GM23338 (cell line): ENCODE results near the gene NDST3. TPM values are rescaled to one million over a fixed set of nuclear protein-coding genes. Genes with fewer than 3 reads are reported as not detected.

Source experiments
- ATAC-seq: fragments of 200-7000 bp; cut with Tn5 transposase; 3 replicates; pipeline ENCODE4 v1.9.1; 2020
- DNase-seq: peaks from one replicate; pipeline ENCODE4 v3.0.0-alpha.2; 2015; ENCODE audit warnings: low spot score
- H2AFZ ChIP-seq: fragments of 200-600 bp; sonication (generic); 2 replicates; pipeline ENCODE4 v1.8.0; 2016; ENCODE audit warnings: antibody characterized with exemption, mild to moderate bottlenecking, moderate library complexity
- H3F3A ChIP-seq: fragments of 200-600 bp; sonication (generic); replicated peaks from 2 replicates; pipeline ENCODE4 v1.8.0; 2017; ENCODE audit warnings: antibody characterized with exemption, mixed run types, low read depth
- H3K27ac ChIP-seq: fragments of 200-600 bp; sonication (generic); 2 replicates; pipeline ENCODE4 v1.6.1; 2016; ENCODE audit warnings: low read depth
- H3K27me3 ChIP-seq: fragments of 200-600 bp; sonication (generic); 2 replicates; pipeline ENCODE4 v1.8.0; 2016; ENCODE audit warnings: mild to moderate bottlenecking, mixed run types, moderate library complexity; ENCODE audit not compliant: insufficient read depth
- H3K36me3 ChIP-seq: fragments of 200-600 bp; sonication (generic); 2 replicates; pipeline ENCODE4 v1.8.0; 2016; ENCODE audit warnings: mild to moderate bottlenecking; ENCODE audit not compliant: insufficient read depth
- H3K4me1 ChIP-seq: fragments of 200-600 bp; sonication (generic); 2 replicates; pipeline ENCODE4 v1.8.0; 2016; ENCODE audit warnings: mild to moderate bottlenecking, moderate library complexity; ENCODE audit not compliant: insufficient read depth
- H3K4me2 ChIP-seq: fragments of 200-600 bp; sonication (generic); 2 replicates; pipeline ENCODE4 v1.7.1; 2017; ENCODE audit warnings: mixed run types
- H3K4me3 ChIP-seq: fragments of 200-600 bp; sonication (generic); 2 replicates; pipeline ENCODE4 v1.6.1; 2016; ENCODE audit warnings: mixed run types
- H3K79me2 ChIP-seq: fragments of 200-600 bp; sonication (generic); replicated peaks from 2 replicates; pipeline ENCODE4 v1.8.0; 2017; ENCODE audit warnings: mild to moderate bottlenecking; ENCODE audit not compliant: insufficient read depth
- H3K9me2 ChIP-seq: fragments of 200-600 bp; sonication (generic); 2 replicates; pipeline ENCODE4 v1.8.0; 2017; ENCODE audit not compliant: insufficient read depth
- H4K20me1 ChIP-seq: fragments of 200-600 bp; sonication (generic); replicated peaks from 2 replicates; pipeline ENCODE4 v1.8.0; 2017; ENCODE audit warnings: mild to moderate bottlenecking; ENCODE audit not compliant: insufficient read depth
- H3K27ac Mint-ChIP-seq: 2 replicates; pipeline ENCODE4 v1.8.0; 2020; ENCODE audit warnings: inconsistent platforms, mild to moderate bottlenecking, moderate library complexity, mixed read lengths
- H3K27me3 Mint-ChIP-seq: 3 replicates; pipeline ENCODE4 v1.8.0; 2022; ENCODE audit warnings: low read depth, mild to moderate bottlenecking, moderate library complexity, mixed read lengths, inconsistent platforms; ENCODE audit not compliant: insufficient read depth, poor library complexity
- H3K36me3 Mint-ChIP-seq: 3 replicates; pipeline ENCODE4 v1.8.0; 2021; ENCODE audit warnings: low read depth, mild to moderate bottlenecking, inconsistent platforms, moderate library complexity, mixed read lengths
- H3K4me1 Mint-ChIP-seq: 3 replicates; pipeline ENCODE4 v1.8.0; 2020; ENCODE audit warnings: mild to moderate bottlenecking, inconsistent platforms, mixed read lengths
- H3K4me3 Mint-ChIP-seq: 3 replicates; pipeline ENCODE4 v1.8.0; 2021; ENCODE audit warnings: moderate library complexity, mild to moderate bottlenecking, inconsistent platforms, mixed read lengths
- H3K9me3 Mint-ChIP-seq: 3 replicates; pipeline ENCODE4 v1.8.0; 2020; ENCODE audit warnings: moderate library complexity, mild to moderate bottlenecking, inconsistent platforms, mixed read lengths
- CREB1 ChIP-seq: fragments of 250-450 bp; sonication (Bioruptor Pico); IDR thresholded peaks from 2 replicates; pipeline ENCODE4 v1.5.0; 2020; ENCODE audit warnings: low read depth, mild to moderate bottlenecking, moderate library complexity
- NANOG ChIP-seq: IDR thresholded peaks from 2 replicates; pipeline ENCODE4 v1.6.1; 2016; ENCODE audit warnings: antibody characterized with exemption, borderline replicate concordance
- REST ChIP-seq: IDR thresholded peaks from one replicate; pipeline ENCODE4 v1.6.1; 2018; ENCODE audit warnings: antibody characterized with exemption; ENCODE audit not compliant: unreplicated experiment
- ZNF114 ChIP-seq: fragments of 250-450 bp; sonication (Bioruptor Pico); IDR thresholded peaks from 2 replicates; pipeline ENCODE4 v1.5.0; 2020; ENCODE audit warnings: mild to moderate bottlenecking, moderate library complexity
- ZNF331 ChIP-seq: fragments of 250-450 bp; sonication (Bioruptor Pico); IDR thresholded peaks from 2 replicates; pipeline ENCODE4 v1.5.0; 2020; ENCODE audit warnings: low read depth, mild to moderate bottlenecking, moderate library complexity
- polyA plus RNA-seq: library from polyadenylated mRNA; unstranded; fragments of >200 nt; fragmentation: Nextera tagmentation; extraction: Ambion mirVana; gene quantifications from 2 replicates; pipeline ENCODE4 v1.2.1, GENCODE V29; 2016
- total RNA-seq: library from RNA; depleted of rRNA; stranded (reverse); fragments of >200 nt; shearing (Covaris generic); gene quantifications from 2 replicates; pipeline ENCODE4 v1.2.3, GENCODE V29; 2014
- TF ChIP-seq, protein P1 (sequence below): IDR thresholded peaks from 2 replicates; pipeline ENCODE4 v1.6.1; 2016; ENCODE audit warnings: antibody characterized with exemption
- TF ChIP-seq, protein P2 (sequence below): fragments of 250-450 bp; sonication (Bioruptor Pico); IDR thresholded peaks from 2 replicates; pipeline ENCODE4 v1.5.0; 2020; ENCODE audit warnings: mild to moderate bottlenecking, moderate library complexity

NDST3 gene
- total and polyA plus RNA-seq, 2 experiments from 2014 or later, result 0.19 to 0.56 TPM

DNA sequence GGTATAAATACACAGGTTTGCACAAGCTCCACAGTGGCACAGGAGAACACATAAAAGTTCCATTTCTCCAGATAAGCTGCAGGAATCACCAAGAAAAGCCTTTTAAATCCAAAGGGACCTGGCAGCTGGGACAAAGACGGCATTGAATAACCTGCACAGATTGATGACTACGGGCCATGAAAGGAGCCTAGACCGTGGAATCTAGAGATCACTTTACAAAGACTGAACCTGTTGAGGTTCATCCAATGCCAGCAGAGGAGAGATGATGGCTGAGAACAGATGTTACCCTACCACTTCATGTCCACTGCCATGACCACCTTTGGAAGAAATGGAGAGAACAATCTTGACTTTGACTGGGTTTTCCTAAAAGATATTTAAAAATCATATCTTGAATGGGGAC is 229.8 kb downstream of the NDST3 start:
- Histone ChIP-seq H3K27ac (no peak overlapping the region), H3K4me2 (no peak overlapping the region), H3K4me3 (no peak overlapping the region), H3K4me1 (0 out of 2 replicates have a peak, but pooled peaks cover 5% of the 10 kb centered on the region), H3K9me2 (peaks cover 6% of the 10 kb centered on the region), H3K27me3 (peaks cover 5% of the 10 kb centered on the region; the same call in 1 of the 2 replicates), H3F3A (no peaks in the 10 kb centered on the region), H4K20me1 (no peaks in the 10 kb centered on the region), H3K36me3 (no peaks in the 10 kb centered on the region), H2AFZ (no peak overlapping the region), H3K79me2 (no peaks in the 10 kb centered on the region)
- TF ChIP-seq, protein P1, sequence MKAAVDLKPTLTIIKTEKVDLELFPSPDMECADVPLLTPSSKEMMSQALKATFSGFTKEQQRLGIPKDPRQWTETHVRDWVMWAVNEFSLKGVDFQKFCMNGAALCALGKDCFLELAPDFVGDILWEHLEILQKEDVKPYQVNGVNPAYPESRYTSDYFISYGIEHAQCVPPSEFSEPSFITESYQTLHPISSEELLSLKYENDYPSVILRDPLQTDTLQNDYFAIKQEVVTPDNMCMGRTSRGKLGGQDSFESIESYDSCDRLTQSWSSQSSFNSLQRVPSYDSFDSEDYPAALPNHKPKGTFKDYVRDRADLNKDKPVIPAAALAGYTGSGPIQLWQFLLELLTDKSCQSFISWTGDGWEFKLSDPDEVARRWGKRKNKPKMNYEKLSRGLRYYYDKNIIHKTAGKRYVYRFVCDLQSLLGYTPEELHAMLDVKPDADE, result no peak
- TF ChIP-seq REST (no peak), ZNF114 (no peak), NANOG (no peak), ZNF331 (CRISPR knock-in tag) (no peak)
- Mint-ChIP-seq H3K9me3 (no peaks in the 10 kb centered on the region), H3K4me1 (no peaks in the 10 kb centered on the region), H3K27me3 (peaks cover 9% of the 10 kb centered on the region), H3K27ac (no peak overlapping the region), H3K4me3 (no peak overlapping the region), H3K36me3 (no peaks in the 10 kb centered on the region)
- ATAC-seq (no peak), DNase-seq (no peak)

DNA sequence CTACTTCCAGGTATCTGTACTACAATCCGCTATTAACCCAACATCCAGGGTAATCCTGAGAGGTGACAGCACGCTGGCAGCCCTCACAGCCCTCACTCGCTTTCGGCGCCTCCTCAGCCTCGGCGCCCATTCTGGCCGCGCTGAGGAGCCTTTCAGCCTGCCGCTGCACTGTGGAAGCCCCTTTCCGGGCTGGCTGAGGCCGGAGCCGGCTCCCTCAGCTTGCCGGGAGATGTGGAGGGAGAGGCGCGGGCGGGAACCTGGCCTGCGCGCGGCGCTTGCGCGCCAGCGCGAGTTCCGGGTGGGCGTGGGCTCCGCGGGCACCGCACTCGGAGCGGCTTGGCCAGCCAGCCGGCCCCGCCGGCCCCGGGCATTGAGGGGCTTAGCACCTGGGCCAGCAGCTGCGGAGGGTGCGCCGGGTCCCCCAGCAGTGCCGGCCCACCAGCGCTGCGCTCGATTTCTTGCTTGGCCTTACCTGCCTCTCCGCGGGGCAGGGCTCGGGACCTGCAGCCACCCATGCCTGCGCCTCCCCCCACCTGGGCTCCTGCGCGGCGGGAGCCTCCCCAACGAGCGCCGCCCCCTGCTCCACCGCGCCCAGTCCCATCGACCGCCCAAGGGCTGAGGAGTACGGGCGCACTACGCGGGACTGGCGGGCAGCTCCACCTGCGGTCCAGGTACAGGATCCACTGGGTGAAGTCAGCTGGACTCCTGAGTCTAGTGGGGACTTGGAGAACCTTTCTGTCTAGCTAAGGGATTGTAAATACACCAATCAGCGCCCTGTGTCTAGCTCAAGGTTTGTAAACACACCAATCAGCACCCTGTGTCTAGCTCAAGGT is 231.2 kb downstream of the NDST3 start:
- Mint-ChIP-seq H3K27me3 (peaks cover 13% of the 10 kb centered on the region), H3K27ac (no peak overlapping the region), H3K9me3 (no peaks in the 10 kb centered on the region), H3K36me3 (no peaks in the 10 kb centered on the region), H3K4me1 (no peaks in the 10 kb centered on the region), H3K4me3 (peak overlapping the region; percentile 77)
- peak; percentile 60 for DNase-seq
- H3K9me2 ChIP-seq, result peaks cover 6% of the 10 kb centered on the region
- H3K79me2 ChIP-seq, result no peaks in the 10 kb centered on the region
- H3K27me3 ChIP-seq, result peaks cover 5% of the 10 kb centered on the region; the same call in 1 of the 2 replicates
- H3K36me3 ChIP-seq, result no peaks in the 10 kb centered on the region
- H3K27ac ChIP-seq, result no peak overlapping the region
- peak overlapping the region; percentile 97 for H2AFZ ChIP-seq
- peak overlapping the region; percentile 78 for H3K4me2 ChIP-seq
- no peaks in the 10 kb centered on the region for H3F3A ChIP-seq
- H3K4me3 ChIP-seq, result peak overlapping the region; percentile 62
- no peaks in the 10 kb centered on the region for H3K4me1 ChIP-seq
- ATAC-seq, result peak; percentile 86
- no peaks in the 10 kb centered on the region for H4K20me1 ChIP-seq
- TF ChIP-seq, protein P1, result 0 out of 2 replicates have a peak, but pooled peaks have one; percentile 16
- TF ChIP-seq, protein P2, sequence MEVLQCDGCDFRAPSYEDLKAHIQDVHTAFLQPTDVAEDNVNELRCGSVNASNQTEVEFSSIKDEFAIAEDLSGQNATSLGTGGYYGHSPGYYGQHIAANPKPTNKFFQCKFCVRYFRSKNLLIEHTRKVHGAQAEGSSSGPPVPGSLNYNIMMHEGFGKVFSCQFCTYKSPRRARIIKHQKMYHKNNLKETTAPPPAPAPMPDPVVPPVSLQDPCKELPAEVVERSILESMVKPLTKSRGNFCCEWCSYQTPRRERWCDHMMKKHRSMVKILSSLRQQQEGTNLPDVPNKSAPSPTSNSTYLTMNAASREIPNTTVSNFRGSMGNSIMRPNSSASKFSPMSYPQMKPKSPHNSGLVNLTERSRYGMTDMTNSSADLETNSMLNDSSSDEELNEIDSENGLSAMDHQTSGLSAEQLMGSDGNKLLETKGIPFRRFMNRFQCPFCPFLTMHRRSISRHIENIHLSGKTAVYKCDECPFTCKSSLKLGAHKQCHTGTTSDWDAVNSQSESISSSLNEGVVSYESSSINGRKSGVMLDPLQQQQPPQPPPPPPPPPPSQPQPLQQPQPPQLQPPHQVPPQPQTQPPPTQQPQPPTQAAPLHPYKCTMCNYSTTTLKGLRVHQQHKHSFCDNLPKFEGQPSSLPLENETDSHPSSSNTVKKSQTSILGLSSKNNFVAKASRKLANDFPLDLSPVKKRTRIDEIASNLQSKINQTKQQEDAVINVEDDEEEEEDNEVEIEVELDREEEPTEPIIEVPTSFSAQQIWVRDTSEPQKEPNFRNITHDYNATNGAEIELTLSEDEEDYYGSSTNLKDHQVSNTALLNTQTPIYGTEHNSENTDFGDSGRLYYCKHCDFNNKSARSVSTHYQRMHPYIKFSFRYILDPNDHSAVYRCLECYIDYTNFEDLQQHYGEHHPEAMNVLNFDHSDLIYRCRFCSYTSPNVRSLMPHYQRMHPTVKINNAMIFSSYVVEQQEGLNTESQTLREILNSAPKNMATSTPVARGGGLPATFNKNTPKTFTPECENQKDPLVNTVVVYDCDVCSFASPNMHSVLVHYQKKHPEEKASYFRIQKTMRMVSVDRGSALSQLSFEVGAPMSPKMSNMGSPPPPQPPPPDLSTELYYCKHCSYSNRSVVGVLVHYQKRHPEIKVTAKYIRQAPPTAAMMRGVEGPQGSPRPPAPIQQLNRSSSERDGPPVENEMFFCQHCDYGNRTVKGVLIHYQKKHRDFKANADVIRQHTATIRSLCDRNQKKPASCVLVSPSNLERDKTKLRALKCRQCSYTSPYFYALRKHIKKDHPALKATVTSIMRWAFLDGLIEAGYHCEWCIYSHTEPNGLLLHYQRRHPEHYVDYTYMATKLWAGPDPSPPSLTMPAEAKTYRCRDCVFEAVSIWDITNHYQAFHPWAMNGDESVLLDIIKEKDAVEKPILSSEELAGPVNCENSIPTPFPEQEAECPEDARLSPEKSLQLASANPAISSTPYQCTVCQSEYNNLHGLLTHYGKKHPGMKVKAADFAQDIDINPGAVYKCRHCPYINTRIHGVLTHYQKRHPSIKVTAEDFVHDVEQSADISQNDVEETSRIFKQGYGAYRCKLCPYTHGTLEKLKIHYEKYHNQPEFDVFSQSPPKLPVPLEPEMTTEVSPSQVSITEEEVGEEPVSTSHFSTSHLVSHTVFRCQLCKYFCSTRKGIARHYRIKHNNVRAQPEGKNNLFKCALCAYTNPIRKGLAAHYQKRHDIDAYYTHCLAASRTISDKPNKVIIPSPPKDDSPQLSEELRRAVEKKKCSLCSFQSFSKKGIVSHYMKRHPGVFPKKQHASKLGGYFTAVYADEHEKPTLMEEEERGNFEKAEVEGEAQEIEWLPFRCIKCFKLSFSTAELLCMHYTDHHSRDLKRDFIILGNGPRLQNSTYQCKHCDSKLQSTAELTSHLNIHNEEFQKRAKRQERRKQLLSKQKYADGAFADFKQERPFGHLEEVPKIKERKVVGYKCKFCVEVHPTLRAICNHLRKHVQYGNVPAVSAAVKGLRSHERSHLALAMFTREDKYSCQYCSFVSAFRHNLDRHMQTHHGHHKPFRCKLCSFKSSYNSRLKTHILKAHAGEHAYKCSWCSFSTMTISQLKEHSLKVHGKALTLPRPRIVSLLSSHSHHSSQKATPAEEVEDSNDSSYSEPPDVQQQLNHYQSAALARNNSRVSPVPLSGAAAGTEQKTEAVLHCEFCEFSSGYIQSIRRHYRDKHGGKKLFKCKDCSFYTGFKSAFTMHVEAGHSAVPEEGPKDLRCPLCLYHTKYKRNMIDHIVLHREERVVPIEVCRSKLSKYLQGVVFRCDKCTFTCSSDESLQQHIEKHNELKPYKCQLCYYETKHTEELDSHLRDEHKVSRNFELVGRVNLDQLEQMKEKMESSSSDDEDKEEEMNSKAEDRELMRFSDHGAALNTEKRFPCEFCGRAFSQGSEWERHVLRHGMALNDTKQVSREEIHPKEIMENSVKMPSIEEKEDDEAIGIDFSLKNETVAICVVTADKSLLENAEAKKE (CRISPR knock-in tag), result no peak
- TF ChIP-seq CREB1 (CRISPR knock-in tag), result no peak
